Stimulated activated naive B cell treated with anti-CD40 and anti-IgM and Interleukin-4, amounts not matched to agents 10 μg/mL and 1 μg/mL and 100 μg/mL, for 72 hours (primary cell): ENCODE data around the gene KCNC1.

ENCODE experiments used
- ATAC-seq, 2 donors: fragments of 150-1000 bp; cut with Tn5 transposase; replicated peaks; 2 replicates each; pipeline ENCODE4 v1.10.0; 2021; ENCODE audit warnings: moderate library complexity in 1 of 2
- DNase-seq: peaks from one replicate; pipeline ENCODE4 v3.0.0; 2021
- H3K27ac Mint-ChIP-seq: one replicate; pipeline ENCODE4 v1.8.0; 2022; ENCODE audit warnings: mild to moderate bottlenecking, mixed read lengths
- H3K27me3 Mint-ChIP-seq, 2 donors: one replicate each; pipeline ENCODE4 v1.8.0; 2022; ENCODE audit warnings: mixed read lengths in 2 of 2
- H3K36me3 Mint-ChIP-seq, 2 donors: one replicate each; pipeline ENCODE4 v1.8.0; 2022; ENCODE audit warnings: mixed read lengths in 2 of 2, mild to moderate bottlenecking in 1 of 2
- H3K4me1 Mint-ChIP-seq, 2 donors: one replicate each; pipeline ENCODE4 v1.8.0; 2022; ENCODE audit warnings: mixed read lengths in 2 of 2, mild to moderate bottlenecking in 1 of 2
- H3K4me3 Mint-ChIP-seq, 2 donors: one replicate each; pipeline ENCODE4 v1.8.0; 2022; ENCODE audit warnings: mild to moderate bottlenecking in 2 of 2, mixed read lengths in 2 of 2, moderate library complexity in 1 of 2
- H3K9me3 Mint-ChIP-seq, 2 donors: one replicate each; pipeline ENCODE4 v1.8.0; 2022; ENCODE audit warnings: mixed read lengths in 2 of 2, mild to moderate bottlenecking in 1 of 2

Gene KCNC1

DNA sequence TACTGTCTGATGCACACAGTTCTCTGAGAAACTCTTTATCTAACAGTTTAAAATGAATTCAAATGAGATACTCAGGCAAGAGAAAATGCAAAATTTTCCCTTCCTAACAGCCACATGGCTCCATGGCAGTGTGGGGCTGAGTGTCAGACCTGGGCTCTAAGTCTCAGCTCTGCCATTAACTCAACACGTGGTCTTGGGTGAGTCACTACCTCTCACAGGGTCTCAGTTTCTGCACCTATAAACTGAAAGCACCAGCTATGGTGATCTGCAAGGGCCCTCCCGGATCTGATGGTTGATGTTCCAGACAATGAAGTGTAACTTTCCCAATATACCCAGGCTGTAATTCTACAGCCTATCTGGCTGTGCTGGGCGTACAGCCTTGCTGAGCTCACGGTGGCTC, 70.5 kb downstream of the KCNC1 start:
- ATAC-seq: no peak
- no peak overlapping the region for H3K27ac Mint-ChIP-seq

DNA sequence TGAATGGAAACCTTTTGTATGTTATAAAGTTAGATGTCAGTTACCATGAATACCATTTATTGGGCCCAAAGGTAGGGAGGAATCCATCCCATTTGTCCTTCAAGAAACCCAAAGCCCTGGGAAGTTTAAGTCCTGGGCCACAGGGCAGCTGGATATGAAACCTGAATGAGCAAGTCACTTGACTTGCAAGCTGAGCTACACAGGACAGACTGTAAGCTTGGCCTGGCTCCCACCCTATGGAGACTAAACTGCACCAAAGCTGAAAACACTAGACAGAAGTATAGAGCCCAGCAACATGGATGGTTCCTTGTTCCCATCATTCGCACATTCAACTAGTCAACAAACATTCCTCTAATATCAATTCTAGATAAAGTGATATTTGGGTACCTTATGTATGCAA, 71.3 kb downstream of the KCNC1 start:
- no peak for ATAC-seq
- H3K36me3 Mint-ChIP-seq: peaks cover 11 to 14% of the 10 kb centered on the region in 2 donors
- no peak overlapping the region for H3K27ac Mint-ChIP-seq
- no peak for DNase-seq
- peaks cover 0 to 2% of the 10 kb centered on the region in 2 donors for H3K9me3 Mint-ChIP-seq
- no peak overlapping the region for H3K4me3 Mint-ChIP-seq
- no peaks in the 10 kb centered on the region for H3K27me3 Mint-ChIP-seq
- H3K4me1 Mint-ChIP-seq: no peaks in the 10 kb centered on the region

More for the DNA sequence above, 70.5 kb downstream of the KCNC1 start:
- Mint-ChIP-seq H3K9me3 (peaks cover 0 to 4% of the 10 kb centered on the region in 2 donors), H3K4me3 (no peak overlapping the region), H3K36me3 (peaks cover 14 to 19% of the 10 kb centered on the region in 2 donors), H3K27me3 (no peaks in the 10 kb centered on the region), H3K4me1 (no peaks in the 10 kb centered on the region)
- DNase-seq: no peak

DNA sequence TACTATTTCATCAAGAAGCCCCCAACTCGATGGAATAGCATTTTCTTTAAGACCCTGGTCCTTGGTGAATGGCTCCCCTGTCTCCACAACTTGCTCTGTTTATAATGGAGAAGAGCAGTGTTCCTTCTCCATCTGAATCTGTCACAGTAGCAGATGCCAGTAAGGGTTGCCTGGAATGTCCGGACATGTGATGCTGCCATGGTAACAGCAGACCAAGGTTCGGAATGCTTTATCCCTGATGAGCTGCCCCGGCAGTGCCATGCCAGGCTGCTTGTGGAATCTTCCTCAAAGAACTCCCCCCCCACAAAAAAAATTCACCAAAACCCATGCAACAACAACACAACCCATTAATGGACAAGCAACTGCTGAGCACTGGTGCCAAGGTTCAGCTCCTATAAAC, 72.5 kb downstream of the KCNC1 start:
- H3K9me3 Mint-ChIP-seq: peaks cover 0 to 2% of the 10 kb centered on the region in 2 donors
- ATAC-seq: no peak

GRCh38 chr11:17810041-17810440, 75.5 kb downstream of the KCNC1 start:
- Mint-ChIP-seq H3K4me1 (no peaks in the 10 kb centered on the region), H3K36me3 (peaks cover 15 to 24% of the 10 kb centered on the region in 2 donors), H3K27ac (no peak overlapping the region), H3K9me3 (peaks cover 0 to 2% of the 10 kb centered on the region in 2 donors), H3K4me3 (no peak overlapping the region), H3K27me3 (no peaks in the 10 kb centered on the region)
- DNase-seq (no peak), ATAC-seq (no peak)

More for the DNA sequence above, 72.5 kb downstream of the KCNC1 start:
- no peak overlapping the region for H3K27ac Mint-ChIP-seq
- H3K27me3 Mint-ChIP-seq: no peaks in the 10 kb centered on the region
- H3K36me3 Mint-ChIP-seq: peaks cover 11 to 15% of the 10 kb centered on the region in 2 donors
- DNase-seq: no peak
- H3K4me1 Mint-ChIP-seq: no peaks in the 10 kb centered on the region
- H3K4me3 Mint-ChIP-seq: no peak overlapping the region

DNA sequence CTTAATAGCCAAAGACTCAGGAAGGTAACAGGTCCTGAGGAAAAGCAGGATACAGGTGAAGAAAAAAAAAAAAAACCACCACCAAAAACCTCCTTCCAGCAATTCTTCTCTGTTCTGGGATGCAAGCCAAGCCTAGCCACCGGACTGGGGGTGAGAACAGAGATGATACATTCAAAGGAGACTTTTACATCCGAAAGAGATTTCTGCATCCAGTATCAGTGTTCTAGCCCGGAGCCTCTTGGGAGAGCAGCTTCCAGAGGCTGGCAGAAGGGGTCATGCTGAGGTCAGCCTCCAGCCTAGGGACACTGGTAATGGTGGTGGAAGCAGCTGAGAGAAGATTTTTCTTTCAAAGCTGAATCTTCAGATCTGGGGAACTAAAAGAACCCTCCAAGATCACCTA, 76.2 kb downstream of the KCNC1 start:
- Mint-ChIP-seq H3K27ac (no peak overlapping the region), H3K9me3 (peaks cover 0 to 2% of the 10 kb centered on the region in 2 donors), H3K4me1 (no peaks in the 10 kb centered on the region), H3K27me3 (no peaks in the 10 kb centered on the region), H3K4me3 (no peak overlapping the region), H3K36me3 (peaks cover 15 to 24% of the 10 kb centered on the region in 2 donors)
- DNase-seq (no peak), ATAC-seq (no peak)

- Mint-ChIP-seq H3K27ac (no peak overlapping the region), H3K27me3 (no peaks in the 10 kb centered on the region), H3K36me3 (peaks cover 15 to 24% of the 10 kb centered on the region in 2 donors), H3K4me3 (no peak overlapping the region), H3K4me1 (no peaks in the 10 kb centered on the region), H3K9me3 (peaks cover 0 to 2% of the 10 kb centered on the region in 2 donors)
- DNase-seq (no peak), ATAC-seq (no peak)
Measured at GRCh38 chr11:17811352-17811751, 76.8 kb downstream of the KCNC1 start.

- Mint-ChIP-seq H3K9me3 (peaks cover 0 to 2% of the 10 kb centered on the region in 2 donors), H3K36me3 (peaks cover 15 to 21% of the 10 kb centered on the region in 2 donors), H3K4me3 (no peak overlapping the region), H3K4me1 (no peaks in the 10 kb centered on the region), H3K27me3 (no peaks in the 10 kb centered on the region), H3K27ac (no peak overlapping the region)
- DNase-seq: no peak
- ATAC-seq: no peak
Measured at GRCh38 chr11:17812091-17812864, 77.7 kb downstream of the KCNC1 start.

DNA sequence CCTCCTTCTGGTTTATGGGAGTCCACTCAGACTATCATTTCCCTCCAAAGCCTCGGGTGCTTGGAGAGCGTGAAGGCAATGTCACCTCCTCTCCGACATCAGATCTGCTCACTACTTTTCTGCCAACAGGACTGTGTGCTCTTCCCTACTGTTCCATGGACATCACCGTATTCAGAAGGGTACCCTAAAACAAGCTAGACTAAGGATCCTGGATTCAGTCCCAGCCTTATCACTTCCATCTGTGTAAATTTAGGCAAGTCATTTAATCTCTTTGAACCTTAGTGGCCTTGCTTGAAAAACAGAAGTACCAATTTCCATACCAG, 78.2 kb downstream of the KCNC1 start:
- H3K27me3 Mint-ChIP-seq: no peaks in the 10 kb centered on the region
- peaks cover 0 to 2% of the 10 kb centered on the region in 2 donors for H3K9me3 Mint-ChIP-seq
- ATAC-seq: no peak
- no peak for DNase-seq
- H3K36me3 Mint-ChIP-seq: peaks cover 14 to 21% of the 10 kb centered on the region in 2 donors
- no peak overlapping the region for H3K27ac Mint-ChIP-seq
- H3K4me3 Mint-ChIP-seq: no peak overlapping the region
- no peaks in the 10 kb centered on the region for H3K4me1 Mint-ChIP-seq

- DNase-seq (no peak), ATAC-seq (no peak)
- Mint-ChIP-seq H3K27ac (no peak overlapping the region), H3K36me3 (peaks cover 10 to 17% of the 10 kb centered on the region in 2 donors), H3K9me3 (peaks cover 0 to 2% of the 10 kb centered on the region in 2 donors), H3K4me1 (no peaks in the 10 kb centered on the region), H3K27me3 (no peaks in the 10 kb centered on the region), H3K4me3 (no peak overlapping the region)
Measured at GRCh38 chr11:17813391-17814059, 78.9 kb downstream of the KCNC1 start.

DNA sequence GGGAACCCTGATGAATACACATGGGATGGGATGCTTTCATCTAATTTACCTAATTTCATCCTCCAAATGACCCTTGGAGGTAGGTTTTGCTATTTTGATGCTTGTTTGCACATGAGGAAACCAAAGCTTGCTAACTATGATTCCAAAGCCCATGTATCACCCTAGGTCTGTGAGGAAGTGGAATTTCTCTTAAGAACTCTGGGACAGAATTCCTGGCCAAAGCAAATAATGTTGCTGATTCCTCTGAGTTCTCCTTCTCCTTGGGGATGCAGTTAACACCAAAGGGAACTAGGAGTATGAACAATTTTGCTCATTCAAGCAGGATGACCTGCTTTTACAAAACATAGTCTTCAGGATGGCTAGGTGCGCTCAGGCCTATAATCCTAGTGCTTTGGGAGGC, 80.0 kb downstream of the KCNC1 start:
- no peaks in the 10 kb centered on the region for H3K27me3 Mint-ChIP-seq
- DNase-seq (no peak), ATAC-seq (no peak)
- no peak overlapping the region for H3K27ac Mint-ChIP-seq
- H3K36me3 Mint-ChIP-seq: peaks cover 6 to 17% of the 10 kb centered on the region in 2 donors
- no peaks in the 10 kb centered on the region for H3K4me1 Mint-ChIP-seq
- no peaks in the 10 kb centered on the region for H3K9me3 Mint-ChIP-seq
- no peak overlapping the region for H3K4me3 Mint-ChIP-seq

- Mint-ChIP-seq H3K27ac (no peak overlapping the region), H3K9me3 (no peaks in the 10 kb centered on the region), H3K27me3 (no peaks in the 10 kb centered on the region), H3K36me3 (peaks cover 6 to 16% of the 10 kb centered on the region in 2 donors), H3K4me3 (no peak overlapping the region), H3K4me1 (no peaks in the 10 kb centered on the region)
- ATAC-seq: no peak
- DNase-seq: no peak
Measured at GRCh38 chr11:17816232-17816931, 81.8 kb downstream of the KCNC1 start.

DNA sequence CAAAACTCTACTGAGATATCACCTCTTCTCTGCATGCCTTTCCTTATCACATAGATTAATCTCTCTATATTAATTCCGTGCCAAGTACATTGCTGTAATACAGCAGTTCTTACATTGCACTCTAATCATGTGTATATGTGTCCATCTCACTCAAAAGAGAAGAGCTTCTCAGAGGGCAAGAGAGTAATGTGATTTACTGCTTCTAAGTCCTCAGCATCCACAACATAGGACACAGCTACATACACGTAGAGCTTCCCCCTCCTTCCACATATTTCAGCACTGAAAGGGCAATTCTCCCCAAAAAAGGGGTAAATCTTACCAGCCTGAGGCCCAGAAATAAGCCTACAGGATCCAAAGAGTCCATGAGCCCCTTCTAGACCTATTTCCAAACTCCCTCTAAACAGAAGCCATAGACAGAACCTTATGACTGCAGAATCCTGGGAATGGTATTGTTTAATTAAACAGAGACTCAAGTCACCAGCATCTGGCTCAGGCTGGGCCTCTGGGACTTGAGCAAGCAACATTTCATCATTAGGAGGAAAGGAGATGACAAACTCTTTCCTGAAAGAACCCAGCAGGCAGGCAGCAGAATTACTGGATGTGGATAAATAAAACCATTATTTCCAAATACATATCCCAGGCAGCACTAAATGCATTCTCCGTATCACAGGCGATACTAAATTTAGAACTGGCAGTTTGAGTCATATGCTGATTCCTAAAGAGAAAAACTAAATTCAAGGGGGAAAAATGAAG, 87.2 kb downstream of the KCNC1 start:
- ATAC-seq: no peak
- Mint-ChIP-seq H3K36me3 (peaks cover 8 to 11% of the 10 kb centered on the region in 2 donors), H3K4me1 (no peaks in the 10 kb centered on the region), H3K27me3 (no peaks in the 10 kb centered on the region), H3K9me3 (no peaks in the 10 kb centered on the region), H3K4me3 (no peak overlapping the region), H3K27ac (no peak overlapping the region)
- no peak for DNase-seq

GRCh38 chr11:17822401-17822781, 87.8 kb downstream of the KCNC1 start:
- Mint-ChIP-seq H3K9me3 (no peaks in the 10 kb centered on the region), H3K27me3 (no peaks in the 10 kb centered on the region), H3K4me1 (no peaks in the 10 kb centered on the region), H3K36me3 (peaks cover 11 to 14% of the 10 kb centered on the region in 2 donors), H3K27ac (no peak overlapping the region), H3K4me3 (no peak overlapping the region)
- DNase-seq (no peak), ATAC-seq (no peak)

DNA sequence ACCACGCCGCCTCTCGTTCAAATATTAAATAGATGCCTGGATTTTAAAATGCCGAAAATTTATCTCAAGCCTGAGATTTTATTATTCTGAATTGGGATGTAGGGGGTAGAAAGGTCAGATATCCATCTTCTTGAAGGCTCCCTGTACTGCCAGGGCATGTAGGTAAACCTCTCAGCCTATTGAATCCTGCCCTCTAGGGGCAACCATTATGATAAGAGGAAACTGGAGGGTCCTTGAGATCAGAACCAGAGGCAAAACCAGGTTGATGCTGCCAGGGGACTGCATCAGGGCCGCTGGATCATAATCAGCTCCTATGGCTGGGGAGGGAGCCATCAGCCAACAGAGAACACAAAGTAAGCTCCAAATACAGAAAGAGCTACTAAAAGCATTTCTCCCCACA, 92.4 kb downstream of the KCNC1 start:
- ATAC-seq: no peak
- H3K36me3 Mint-ChIP-seq: peaks cover 11 to 16% of the 10 kb centered on the region in 2 donors
- no peaks in the 10 kb centered on the region for H3K4me1 Mint-ChIP-seq
- no peak for DNase-seq
- no peak overlapping the region for H3K4me3 Mint-ChIP-seq
- no peaks in the 10 kb centered on the region for H3K27me3 Mint-ChIP-seq
- H3K9me3 Mint-ChIP-seq: no peaks in the 10 kb centered on the region
- H3K27ac Mint-ChIP-seq: no peak overlapping the region
